Testis (tissue), 2 donors: ENCODE measurements around the gene PIGB.
"Not testable (repeated sequence)": the region's sequence is repeated elsewhere in the genome, so short reads cannot be mapped to it uniquely, and the experiment has no call there.

ENCODE experiments used
- CTCF ChIP-seq, 3 experiments: fragments of 450-650 bp in 2 of 3; fragments of 200-600 bp in 1 of 3; sonication (generic) in 1 of 3; IDR thresholded peaks; one replicate each; pipeline ENCODE4 v1.5.1; 2016 to 2019; ENCODE audit warnings: antibody characterized with exemption in 3 of 3, mild to moderate bottlenecking in 2 of 3, moderate library complexity in 1 of 3
- POLR2A ChIP-seq: fragments of 450-650 bp; IDR thresholded peaks from one replicate; pipeline ENCODE4 v1.6.1; 2017; ENCODE audit warnings: antibody characterized with exemption, mild to moderate bottlenecking, moderate library complexity

GRCh38 chr15:55400050-55400449, 81.0 kb downstream of the PIGB start:
- not testable (repeated sequence) for TF ChIP-seq CTCF (IDR thresholded peaks at IDR 0.05); POLR2A
